Body of pancreas (tissue), 4 donors: ENCODE measurements around the gene EPS15.

Experiments
- POLR2A ChIP-seq, 3 donors: fragments of 450-650 bp; IDR thresholded peaks; one replicate each; pipeline ENCODE4 v1.6.1; 2016; ENCODE audit warnings: antibody characterized with exemption in 3 of 3, mild to moderate bottlenecking in 2 of 3
- TF ChIP-seq, protein P1 (sequence below), 7 experiments: fragments of 450-650 bp in 4 of 7; fragments of 200-600 bp in 3 of 7; sonication (generic) in 3 of 7; IDR thresholded peaks; one replicate each; pipeline ENCODE4 v1.5.1; 2016 to 2019; ENCODE audit warnings: antibody characterized with exemption in 7 of 7

DNA sequence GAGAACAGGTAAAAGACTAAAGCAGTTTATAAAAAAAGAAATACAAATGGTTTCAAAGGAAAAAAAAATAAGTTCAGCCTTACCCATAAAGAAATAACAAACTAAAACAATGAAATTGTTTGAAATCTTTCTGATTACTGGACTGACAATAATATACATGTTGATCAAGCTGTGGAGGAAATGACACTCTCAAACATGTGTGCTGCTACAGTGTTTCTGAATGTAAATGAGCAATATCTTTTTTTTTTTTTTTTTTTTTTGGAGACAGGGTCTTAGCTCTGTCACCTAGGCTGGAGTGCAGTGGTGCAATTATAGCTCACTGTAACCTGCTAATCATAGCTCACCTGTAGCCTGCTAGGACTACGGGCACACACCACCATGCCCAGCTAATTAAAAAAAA, 6.5 kb downstream of the EPS15 start:
- TF ChIP-seq, protein P1, sequence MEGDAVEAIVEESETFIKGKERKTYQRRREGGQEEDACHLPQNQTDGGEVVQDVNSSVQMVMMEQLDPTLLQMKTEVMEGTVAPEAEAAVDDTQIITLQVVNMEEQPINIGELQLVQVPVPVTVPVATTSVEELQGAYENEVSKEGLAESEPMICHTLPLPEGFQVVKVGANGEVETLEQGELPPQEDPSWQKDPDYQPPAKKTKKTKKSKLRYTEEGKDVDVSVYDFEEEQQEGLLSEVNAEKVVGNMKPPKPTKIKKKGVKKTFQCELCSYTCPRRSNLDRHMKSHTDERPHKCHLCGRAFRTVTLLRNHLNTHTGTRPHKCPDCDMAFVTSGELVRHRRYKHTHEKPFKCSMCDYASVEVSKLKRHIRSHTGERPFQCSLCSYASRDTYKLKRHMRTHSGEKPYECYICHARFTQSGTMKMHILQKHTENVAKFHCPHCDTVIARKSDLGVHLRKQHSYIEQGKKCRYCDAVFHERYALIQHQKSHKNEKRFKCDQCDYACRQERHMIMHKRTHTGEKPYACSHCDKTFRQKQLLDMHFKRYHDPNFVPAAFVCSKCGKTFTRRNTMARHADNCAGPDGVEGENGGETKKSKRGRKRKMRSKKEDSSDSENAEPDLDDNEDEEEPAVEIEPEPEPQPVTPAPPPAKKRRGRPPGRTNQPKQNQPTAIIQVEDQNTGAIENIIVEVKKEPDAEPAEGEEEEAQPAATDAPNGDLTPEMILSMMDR (IDR thresholded peaks at IDR 0.05): no peak
- no peak for TF ChIP-seq POLR2A (IDR thresholded peaks at IDR 0.05)
